T-helper 1 cell treated with Interleukin-12 subunit alpha and Interleukin-12 subunit beta and Interleukin-4 antibody, amounts not matched to agents 30 μg/mL and 1 μg/mL, for 36 hours (primary cell): ENCODE data around the gene ANO2.

Experiments used
- H3K27ac Mint-ChIP-seq: one replicate; pipeline ENCODE4 v1.8.0; 2021; ENCODE audit warnings: mild to moderate bottlenecking, mixed read lengths
- H3K27me3 Mint-ChIP-seq: one replicate; pipeline ENCODE4 v1.8.0; 2021; ENCODE audit warnings: low read depth, mixed read lengths
- H3K36me3 Mint-ChIP-seq: one replicate; pipeline ENCODE4 v1.8.0; 2021; ENCODE audit warnings: low read depth, mixed read lengths
- H3K4me1 Mint-ChIP-seq: one replicate; pipeline ENCODE4 v1.8.0; 2021; ENCODE audit warnings: low read depth, mixed read lengths
- H3K4me3 Mint-ChIP-seq: one replicate; pipeline ENCODE4 v1.8.0; 2021; ENCODE audit warnings: mild to moderate bottlenecking, moderate library complexity, mixed read lengths
- H3K9me3 Mint-ChIP-seq: one replicate; pipeline ENCODE4 v1.8.0; 2021; ENCODE audit warnings: mixed read lengths

The ANO2 gene

DNA sequence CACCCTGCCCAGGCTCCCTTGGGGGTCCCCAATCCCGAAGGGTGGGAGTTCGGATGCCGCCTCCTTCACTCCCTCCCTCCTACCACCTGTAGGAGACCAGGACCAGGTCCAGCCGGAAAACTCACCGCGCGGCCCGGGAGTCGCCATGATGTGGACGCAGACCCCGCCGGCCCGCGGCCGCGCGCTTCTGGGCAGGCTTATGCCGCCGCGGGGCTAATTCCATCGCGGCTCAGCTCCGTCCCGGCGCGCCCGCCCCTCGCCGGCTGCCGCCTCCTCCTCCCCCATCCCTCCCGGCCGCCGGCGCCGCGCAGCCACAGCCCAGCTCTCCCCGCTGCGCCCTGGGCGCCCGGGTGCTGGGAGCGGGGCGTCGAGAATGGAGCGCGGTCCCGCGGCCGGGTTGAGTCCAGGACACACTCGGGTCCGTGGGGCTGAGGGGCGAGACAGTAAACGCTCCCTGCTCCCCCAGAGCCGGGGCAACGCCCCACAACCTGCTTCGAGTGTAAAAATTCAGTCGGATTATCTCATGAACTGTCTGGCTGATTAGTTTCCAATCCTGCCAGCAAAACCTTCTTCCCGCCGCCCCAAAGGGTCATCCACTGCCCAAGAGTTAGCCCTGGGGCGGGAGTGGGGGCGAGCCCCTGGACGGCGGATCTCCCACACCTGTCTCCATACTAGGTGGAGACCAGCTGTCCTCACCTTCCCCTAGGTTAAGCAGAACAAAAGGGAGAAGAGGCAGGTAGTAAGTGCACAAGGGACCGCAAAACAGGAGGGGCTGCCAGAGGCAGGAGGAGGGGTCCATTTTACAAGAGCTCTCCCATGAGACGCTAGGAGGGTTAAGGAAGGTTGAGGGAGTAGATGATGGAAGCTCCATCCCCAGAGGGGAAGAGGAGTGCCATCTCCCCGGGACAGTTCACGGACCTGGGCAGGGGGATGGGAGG is at the start of gene ANO2:
Gene ANO2, minus strand, starts transcription at position 189 of the 938 bp plus-strand sequence. Its CDS starts 42 bp downstream, at position 147.
- H3K9me3 Mint-ChIP-seq: no peaks in the 10 kb centered on the region
- H3K27me3 Mint-ChIP-seq: peaks cover 66% of the 10 kb centered on the region
- H3K27ac Mint-ChIP-seq: no peak within 1 kb of the TSS
- no peaks in the 10 kb centered on the region for H3K4me1 Mint-ChIP-seq
- no peaks in the 10 kb centered on the region for H3K36me3 Mint-ChIP-seq
- H3K4me3 Mint-ChIP-seq: no peak within 1 kb of the TSS

DNA sequence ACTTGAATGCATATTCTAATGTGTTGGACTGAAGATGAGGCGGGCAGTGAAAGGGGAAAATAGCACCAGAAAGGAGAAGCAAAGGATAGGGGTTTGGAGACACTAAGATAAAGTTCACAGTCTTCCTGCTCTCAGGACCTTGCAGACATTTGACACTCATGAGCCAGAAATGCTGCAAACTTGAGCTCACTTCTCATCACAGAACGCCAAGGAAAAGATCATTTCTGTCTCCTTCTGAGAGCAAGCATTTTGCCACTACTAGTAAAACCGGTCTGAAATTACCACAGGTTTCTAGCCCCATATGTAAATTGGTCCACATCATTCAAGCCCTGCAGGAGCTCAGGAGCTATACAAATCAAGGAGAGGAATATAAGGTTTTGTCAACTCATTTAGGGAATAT is 44.6 kb upstream of the ANO2 start:
- H3K4me1 Mint-ChIP-seq: peaks cover 3% of the 10 kb centered on the region
- peaks cover 4% of the 10 kb centered on the region for H3K27me3 Mint-ChIP-seq
- H3K4me3 Mint-ChIP-seq: no peak overlapping the region
- no peaks in the 10 kb centered on the region for H3K9me3 Mint-ChIP-seq
- H3K36me3 Mint-ChIP-seq: no peaks in the 10 kb centered on the region
- H3K27ac Mint-ChIP-seq: no peak overlapping the region

DNA sequence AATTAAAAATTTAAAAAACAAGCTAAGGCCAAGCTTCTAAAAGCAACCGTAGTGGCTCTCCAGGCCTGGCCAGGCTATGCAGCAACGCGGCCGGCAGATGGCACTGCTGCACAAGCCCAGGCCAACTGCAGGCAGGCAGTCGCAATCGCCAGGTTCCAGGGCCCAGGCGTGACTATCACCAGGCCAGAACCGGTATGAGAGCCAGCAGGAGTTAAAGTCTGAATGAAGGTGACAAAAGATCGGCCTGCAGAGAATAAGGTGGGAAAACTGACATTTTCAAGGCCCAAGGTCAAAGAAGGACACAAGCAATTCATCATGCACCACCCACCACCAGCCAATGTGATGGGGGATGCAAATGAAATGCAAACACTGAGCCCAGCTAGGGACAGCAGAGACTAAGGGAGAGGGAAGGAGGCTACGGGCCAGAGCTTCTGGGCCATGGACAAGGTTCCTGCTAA is 43.6 kb upstream of the ANO2 start:
- Mint-ChIP-seq H3K4me1 (peaks cover 3% of the 10 kb centered on the region), H3K27ac (no peak overlapping the region), H3K9me3 (no peaks in the 10 kb centered on the region), H3K27me3 (peaks cover 4% of the 10 kb centered on the region), H3K4me3 (no peak overlapping the region), H3K36me3 (no peaks in the 10 kb centered on the region)

DNA sequence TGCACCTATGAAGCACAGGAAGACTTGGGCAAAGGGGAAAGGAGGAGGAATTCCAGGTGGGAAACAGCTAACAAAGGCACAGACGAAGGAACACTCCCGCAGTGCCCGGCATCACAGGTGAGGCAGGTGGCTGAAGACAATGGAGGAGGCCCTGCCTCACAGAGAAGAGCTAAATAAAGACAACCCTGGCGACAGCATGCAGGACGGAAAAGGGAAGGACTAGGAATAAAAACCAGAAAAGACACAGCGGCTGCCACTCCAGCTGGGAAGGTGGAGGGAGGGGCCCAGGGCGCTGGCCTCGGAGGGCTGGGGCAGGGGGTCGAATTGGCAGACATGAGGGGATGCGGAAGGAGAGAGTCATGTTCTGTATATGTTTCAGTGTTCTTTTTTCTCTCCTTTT is 43.0 kb upstream of the ANO2 start:
- no peaks in the 10 kb centered on the region for H3K9me3 Mint-ChIP-seq
- peaks cover 4% of the 10 kb centered on the region for H3K27me3 Mint-ChIP-seq
- H3K27ac Mint-ChIP-seq: no peak overlapping the region
- no peaks in the 10 kb centered on the region for H3K36me3 Mint-ChIP-seq
- peaks cover 3% of the 10 kb centered on the region for H3K4me1 Mint-ChIP-seq
- H3K4me3 Mint-ChIP-seq: no peak overlapping the region

DNA sequence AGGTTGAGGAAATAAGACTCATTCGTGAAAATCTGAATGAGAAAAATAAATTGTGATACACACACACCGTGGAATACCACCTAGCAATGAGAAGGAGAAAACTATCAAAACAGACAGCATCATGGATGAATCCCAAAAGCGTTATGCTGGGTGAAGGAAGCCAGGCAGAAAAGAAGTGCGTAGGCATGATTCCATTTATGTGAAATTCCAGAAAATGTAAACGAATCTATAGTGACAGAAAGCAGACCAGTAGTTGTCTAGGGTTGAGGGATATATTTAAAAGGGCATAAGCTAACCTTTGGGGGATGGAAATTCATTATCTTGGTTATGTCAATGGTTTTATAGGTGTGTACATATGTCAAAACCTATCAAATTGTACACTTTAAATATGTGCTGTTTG is 42.5 kb upstream of the ANO2 start:
- H3K36me3 Mint-ChIP-seq: no peaks in the 10 kb centered on the region
- no peak overlapping the region for H3K27ac Mint-ChIP-seq
- no peaks in the 10 kb centered on the region for H3K9me3 Mint-ChIP-seq
- H3K4me3 Mint-ChIP-seq: no peak overlapping the region
- peaks cover 3% of the 10 kb centered on the region for H3K4me1 Mint-ChIP-seq
- peaks cover 4% of the 10 kb centered on the region for H3K27me3 Mint-ChIP-seq

DNA sequence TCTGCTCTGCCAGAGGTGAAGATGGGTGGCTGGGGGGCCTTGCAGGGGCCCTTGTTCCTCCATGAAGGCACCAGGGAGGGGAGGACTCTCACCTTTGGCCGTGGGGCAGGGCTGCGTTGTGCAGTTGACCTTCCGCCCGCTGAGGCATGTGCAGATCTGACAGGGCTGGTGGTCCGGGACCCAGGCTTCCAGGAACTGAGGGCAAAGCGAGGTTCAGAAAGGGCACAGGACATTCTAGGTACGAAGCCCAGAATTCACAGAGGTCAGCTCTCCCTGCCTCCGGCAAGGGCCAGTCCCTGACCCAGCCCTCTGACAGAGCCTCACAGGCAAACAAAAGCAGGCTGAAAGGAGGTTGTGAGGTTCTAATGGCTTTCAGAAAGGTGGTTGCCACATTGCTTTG is 40.4 kb upstream of the ANO2 start:
- H3K36me3 Mint-ChIP-seq: no peaks in the 10 kb centered on the region

DNA sequence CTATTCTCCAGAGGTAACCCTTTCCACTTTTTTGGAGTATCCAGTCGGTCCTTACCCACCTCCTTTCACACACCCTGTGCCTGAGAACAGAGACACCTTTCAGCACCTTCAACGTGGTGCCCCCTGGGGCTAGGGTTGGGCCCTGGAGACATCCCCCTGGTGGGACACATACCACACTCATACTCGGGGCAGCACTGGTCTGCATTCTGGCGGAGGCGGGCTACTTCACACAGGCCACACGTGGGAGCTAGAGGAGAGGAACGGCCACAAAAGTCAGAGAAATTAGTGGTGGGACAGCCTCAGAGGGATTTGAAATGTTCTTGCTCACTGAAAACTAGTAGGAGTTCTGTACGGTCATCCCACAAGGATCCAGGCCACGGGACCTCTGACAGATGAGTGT is 39.8 kb upstream of the ANO2 start:
- H3K27ac Mint-ChIP-seq: no peak overlapping the region
- H3K27me3 Mint-ChIP-seq: peaks cover 4% of the 10 kb centered on the region
- H3K4me3 Mint-ChIP-seq: no peak overlapping the region
- H3K9me3 Mint-ChIP-seq: no peaks in the 10 kb centered on the region
- peaks cover 3% of the 10 kb centered on the region for H3K4me1 Mint-ChIP-seq
- H3K36me3 Mint-ChIP-seq: no peaks in the 10 kb centered on the region

More for the DNA sequence above, 40.4 kb upstream of the ANO2 start:
- H3K27ac Mint-ChIP-seq: no peak overlapping the region
- H3K4me1 Mint-ChIP-seq: peaks cover 3% of the 10 kb centered on the region
- peaks cover 4% of the 10 kb centered on the region for H3K27me3 Mint-ChIP-seq
- no peaks in the 10 kb centered on the region for H3K9me3 Mint-ChIP-seq
- no peak overlapping the region for H3K4me3 Mint-ChIP-seq

DNA sequence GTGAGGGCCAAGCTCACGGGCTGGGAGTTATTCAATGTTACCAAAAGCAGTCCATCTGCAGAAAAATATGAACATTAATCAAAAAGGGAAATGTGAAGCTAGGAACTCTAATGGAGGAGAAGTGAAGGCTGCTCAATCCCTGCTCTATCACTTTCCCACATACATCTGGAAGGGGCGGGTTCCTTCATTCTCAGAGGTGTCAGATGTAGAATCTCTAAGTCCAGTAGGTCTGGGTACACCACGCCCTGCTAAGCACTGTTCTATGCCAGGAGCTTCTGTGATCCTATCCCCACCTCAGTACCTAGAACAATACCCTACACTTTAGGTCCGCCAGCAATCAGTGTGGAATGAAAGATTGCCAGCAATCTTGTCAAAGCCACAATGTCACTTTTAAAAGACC is 37.0 kb upstream of the ANO2 start:
- H3K9me3 Mint-ChIP-seq: no peaks in the 10 kb centered on the region
- H3K27ac Mint-ChIP-seq: no peak overlapping the region
- no peaks in the 10 kb centered on the region for H3K36me3 Mint-ChIP-seq
- H3K27me3 Mint-ChIP-seq: no peaks in the 10 kb centered on the region
- H3K4me1 Mint-ChIP-seq: no peaks in the 10 kb centered on the region
- no peak overlapping the region for H3K4me3 Mint-ChIP-seq

DNA sequence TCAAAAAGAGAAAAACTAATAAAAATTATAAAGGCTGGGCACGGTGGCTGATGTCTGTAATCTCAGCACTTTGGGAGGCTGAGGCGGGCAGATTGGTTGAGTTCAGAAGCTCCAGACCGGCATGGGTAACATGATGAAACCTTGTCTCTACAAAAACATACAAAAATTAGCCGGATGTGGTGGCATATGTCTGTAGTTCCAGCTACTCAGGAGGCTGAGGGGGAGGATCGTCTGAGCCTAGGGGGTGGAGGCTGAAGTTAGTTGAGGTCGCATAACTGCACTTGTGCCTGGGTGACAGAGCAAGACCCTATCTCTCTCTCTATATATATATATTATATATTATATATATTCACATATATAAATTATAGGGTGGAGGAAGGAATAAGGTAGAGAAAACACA is 32.5 kb upstream of the ANO2 start:
- Mint-ChIP-seq H3K4me1 (no peaks in the 10 kb centered on the region), H3K27me3 (peaks cover 4% of the 10 kb centered on the region), H3K4me3 (no peak overlapping the region), H3K27ac (no peak overlapping the region), H3K9me3 (no peaks in the 10 kb centered on the region), H3K36me3 (no peaks in the 10 kb centered on the region)

DNA sequence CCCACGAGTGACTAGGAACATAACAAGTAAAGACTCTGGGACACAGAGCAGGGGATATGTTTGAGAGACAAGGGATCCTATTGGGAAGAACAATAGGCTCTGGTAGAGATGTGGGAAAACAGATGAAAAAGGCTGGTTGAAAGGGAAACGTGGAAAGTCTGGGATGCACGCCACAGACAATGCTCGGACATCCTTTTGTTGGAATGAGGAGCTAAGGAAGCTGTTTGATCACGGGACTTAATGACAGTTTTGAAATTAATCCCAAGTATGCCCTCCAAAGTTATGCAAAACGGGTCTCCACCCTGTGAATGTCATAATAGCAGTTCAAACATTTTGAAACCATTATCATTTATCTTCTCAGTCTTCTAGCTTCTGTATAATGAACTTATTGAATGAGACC is 31.7 kb upstream of the ANO2 start:
- Mint-ChIP-seq H3K4me1 (no peaks in the 10 kb centered on the region), H3K36me3 (no peaks in the 10 kb centered on the region), H3K4me3 (no peak overlapping the region), H3K27ac (no peak overlapping the region), H3K27me3 (peaks cover 4% of the 10 kb centered on the region), H3K9me3 (no peaks in the 10 kb centered on the region)

DNA sequence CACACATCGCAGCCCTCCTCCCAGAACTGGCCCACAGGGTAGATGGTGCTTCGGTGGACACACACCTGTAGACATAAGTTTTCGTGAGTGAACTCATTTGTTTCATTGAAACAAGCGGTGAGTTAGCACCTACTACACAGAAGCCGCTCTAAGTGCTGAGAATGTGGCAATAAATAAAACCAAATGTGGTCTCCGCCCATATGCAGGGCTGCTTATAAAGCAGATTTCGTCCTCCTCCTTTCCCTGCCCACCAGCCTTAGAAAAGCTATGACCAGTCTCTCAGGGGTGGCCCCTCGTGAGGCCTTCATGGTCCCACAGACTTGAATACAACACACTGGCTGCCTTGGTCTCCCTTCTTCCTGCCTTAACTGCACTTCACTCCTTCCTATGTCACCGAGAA is 31.1 kb upstream of the ANO2 start:
- H3K36me3 Mint-ChIP-seq: no peaks in the 10 kb centered on the region
- no peak overlapping the region for H3K27ac Mint-ChIP-seq
- no peak overlapping the region for H3K4me3 Mint-ChIP-seq
- no peaks in the 10 kb centered on the region for H3K9me3 Mint-ChIP-seq
- no peaks in the 10 kb centered on the region for H3K4me1 Mint-ChIP-seq
- H3K27me3 Mint-ChIP-seq: peaks cover 4% of the 10 kb centered on the region

DNA sequence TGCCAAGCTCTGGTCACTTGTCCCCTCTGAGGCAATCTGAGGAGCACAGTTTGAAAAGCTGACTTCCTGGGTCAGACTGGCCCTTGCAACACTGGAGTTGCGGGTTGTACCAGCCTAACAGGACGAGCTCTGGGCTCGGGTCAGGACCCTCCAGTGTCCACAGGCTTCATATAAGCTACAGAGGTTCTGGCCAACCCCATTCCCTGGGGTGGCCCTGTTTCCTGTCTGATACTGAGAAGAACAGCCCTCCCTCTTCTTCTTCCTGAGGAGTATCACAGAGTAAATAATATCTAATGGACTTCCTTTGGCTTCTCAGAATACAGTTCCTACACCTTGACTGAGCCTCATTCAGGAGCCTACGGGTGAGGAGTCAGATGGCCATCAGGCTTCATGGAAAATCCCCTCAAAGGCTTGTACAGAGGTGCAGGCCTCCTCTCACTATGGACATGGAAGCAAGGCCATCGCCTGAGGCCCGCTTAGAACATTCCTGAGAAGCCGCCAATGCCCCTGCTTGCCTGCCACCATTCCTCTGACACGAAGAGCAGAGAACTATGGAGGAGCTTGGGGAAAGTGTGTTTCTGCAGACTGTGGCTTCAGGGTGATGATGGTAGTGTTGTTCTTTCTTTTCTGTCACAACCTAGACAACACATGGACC is 28.5 kb upstream of the ANO2 start:
- Mint-ChIP-seq H3K4me3 (no peak overlapping the region), H3K9me3 (no peaks in the 10 kb centered on the region), H3K36me3 (no peaks in the 10 kb centered on the region), H3K4me1 (no peaks in the 10 kb centered on the region), H3K27ac (no peak overlapping the region), H3K27me3 (peaks cover 4% of the 10 kb centered on the region)

DNA sequence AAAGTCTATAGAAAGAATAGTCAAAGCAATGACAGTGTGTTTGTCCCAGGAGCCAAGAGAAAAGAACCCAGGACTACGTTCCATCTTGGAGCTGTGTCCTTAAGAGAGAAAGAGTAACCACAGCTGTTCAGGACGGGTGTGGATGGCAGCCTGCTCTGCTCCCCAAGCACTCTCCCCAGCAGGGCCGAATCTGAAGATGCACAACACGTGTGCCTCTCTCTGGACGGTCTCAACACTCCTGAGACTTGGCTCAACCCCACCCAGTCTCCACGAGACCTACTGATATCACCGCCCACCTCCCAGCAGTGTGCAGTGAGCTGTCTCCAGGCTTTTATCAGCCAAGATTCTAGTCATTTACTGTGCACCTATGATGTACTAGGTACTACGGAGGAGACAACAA is 27.3 kb upstream of the ANO2 start:
- Mint-ChIP-seq H3K36me3 (no peaks in the 10 kb centered on the region), H3K4me1 (no peaks in the 10 kb centered on the region), H3K4me3 (no peak overlapping the region), H3K9me3 (no peaks in the 10 kb centered on the region), H3K27ac (no peak overlapping the region), H3K27me3 (peaks cover 4% of the 10 kb centered on the region)

DNA sequence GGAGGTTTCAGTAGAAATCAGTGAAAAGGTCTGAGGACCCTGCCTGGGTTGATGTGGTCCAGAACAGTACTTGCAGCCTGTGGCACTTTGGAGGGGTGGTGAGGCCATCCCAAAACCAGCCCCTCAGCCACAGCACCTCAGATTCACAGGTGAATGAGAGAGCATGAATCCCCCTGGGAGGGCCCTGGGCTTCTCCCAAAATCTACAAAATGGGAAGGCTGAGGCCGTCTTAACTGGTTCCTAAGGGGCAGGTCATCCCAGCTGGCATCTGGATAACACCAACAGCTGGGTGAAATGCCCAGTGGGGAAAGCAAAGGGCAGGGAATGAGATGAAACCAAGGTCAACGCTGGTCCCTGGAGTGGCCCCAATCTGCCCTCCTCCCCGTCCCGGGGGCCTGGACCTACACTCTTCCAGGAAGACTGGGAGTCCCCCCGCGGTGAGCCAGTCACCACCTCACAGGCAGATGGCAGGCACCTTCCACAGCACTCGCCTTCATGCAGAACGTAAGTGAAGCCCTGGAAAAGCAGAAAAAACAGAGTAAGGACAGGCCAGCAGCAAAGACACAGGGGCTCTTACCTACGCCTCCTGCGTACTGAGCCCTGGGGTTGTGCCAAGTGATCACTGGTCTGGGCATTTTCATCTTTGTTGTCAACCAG is 26.3 kb upstream of the ANO2 start:
- no peak overlapping the region for H3K4me3 Mint-ChIP-seq

More for the DNA sequence above, 26.3 kb upstream of the ANO2 start:
- Mint-ChIP-seq H3K27me3 (peaks cover under 1% of the 10 kb centered on the region), H3K9me3 (no peaks in the 10 kb centered on the region), H3K27ac (no peak overlapping the region), H3K36me3 (no peaks in the 10 kb centered on the region), H3K4me1 (no peaks in the 10 kb centered on the region)
